ENCODE results near the gene PSMC5. TPM values are rescaled to one million over a fixed set of nuclear protein-coding genes. Genes with fewer than 3 reads are reported as not detected.

PSMC5 gene
- 30.3 and 36.3 TPM in 2 replicates for total RNA-seq

DNA sequence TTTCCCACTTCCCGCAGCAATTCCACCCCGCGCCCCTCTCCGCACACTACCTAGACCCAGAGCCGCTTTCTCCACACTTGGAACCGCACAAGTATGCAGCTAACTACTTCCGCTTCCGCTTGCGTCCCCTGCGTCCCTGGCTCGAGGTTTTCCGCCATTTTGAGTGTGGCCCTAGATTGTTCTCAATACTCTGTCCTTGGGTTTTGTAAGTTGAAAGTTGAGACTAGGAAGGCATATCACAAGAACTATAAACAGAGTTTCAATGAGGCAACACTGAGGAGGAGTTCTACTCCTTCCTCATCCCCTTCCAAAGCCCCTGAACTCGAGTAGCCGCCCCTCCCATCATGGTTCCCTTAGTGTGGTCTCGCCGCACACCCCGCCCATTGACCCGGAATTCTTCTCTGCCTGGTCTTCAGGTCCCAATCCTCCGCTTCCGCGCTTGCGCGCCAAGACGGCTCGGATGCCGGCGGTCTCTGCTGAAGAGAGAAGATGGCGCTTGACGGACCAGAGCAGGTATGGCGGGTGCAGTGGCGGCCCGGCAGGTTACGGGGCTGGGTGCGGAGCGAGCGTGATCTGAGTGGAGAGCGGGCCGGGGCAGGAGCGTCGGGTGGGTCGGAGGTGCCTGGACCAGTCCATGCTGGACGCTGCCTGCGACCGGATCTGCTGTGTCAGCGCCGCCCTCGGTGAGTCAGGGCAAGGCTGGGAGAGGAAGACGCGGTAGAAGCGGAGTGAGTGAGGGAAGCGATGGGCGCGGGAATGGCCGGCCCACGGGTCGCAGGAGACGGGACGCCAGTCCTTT is at the start of gene PSMC5, which contains the start of gene FTSJ3:
TSS of gene PSMC5 (plus strand) at position 430 of the 799 bp plus-strand sequence. CDS start at position 490, 60 bp downstream.
TSS of gene FTSJ3 (minus strand) at position 662 of the 799 bp plus-strand sequence. CDS start 761 bp downstream, outside the sequence.

DNA sequence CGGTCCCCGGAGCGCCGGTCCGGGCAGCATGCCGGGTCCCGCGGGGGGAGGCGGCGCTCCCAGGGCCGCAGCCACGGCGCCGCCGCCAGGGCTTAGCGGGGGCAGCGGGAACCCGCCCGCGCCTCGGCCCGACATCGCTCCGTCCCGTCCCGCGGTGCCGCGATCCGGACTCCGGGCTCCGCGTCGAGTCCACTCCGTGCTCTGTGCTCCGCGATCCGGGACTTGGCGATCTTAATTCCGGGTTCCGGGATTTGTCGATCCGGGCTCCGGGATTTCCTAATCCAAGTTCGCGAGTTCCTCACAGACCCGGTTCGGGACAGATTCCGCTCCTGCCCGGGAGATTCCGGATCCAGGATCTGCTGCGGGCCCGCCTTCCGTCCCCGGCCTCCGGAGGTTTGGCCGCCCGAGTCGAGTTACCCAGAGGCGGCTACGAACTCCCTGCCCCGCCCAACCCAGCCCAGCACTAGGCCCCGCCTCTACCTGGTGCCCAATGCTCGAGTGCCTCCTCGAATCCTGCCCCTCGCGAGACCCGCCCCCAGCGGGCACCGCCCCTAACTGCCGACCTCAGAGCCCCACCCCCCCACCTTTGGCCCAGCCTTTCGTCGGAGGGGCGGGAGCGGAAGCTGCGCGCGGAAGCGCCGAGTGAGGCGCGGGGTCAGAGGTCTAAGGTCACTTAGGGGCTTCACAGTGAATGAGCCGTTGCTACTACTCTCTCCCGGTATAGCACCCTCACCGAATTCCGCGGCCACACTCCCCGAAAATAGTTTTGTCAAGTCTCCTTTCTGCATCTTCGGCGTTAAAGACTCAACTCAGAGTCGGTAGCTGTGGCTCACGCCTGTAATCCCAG is 15.5 kb downstream of the PSMC5 start, which contains the start of gene SMARCD2:
TSS of gene SMARCD2 (minus strand) at position 146 of the 847 bp plus-strand sequence. CDS start at position 135, 11 bp downstream.

GRCh38 chr17:63873577-63873976 is 46.3 kb downstream of the PSMC5 start, which contains the start of gene CSH2:
Gene CSH2, minus strand, starts transcription at chr17:63873677. Its CDS starts 63 bp downstream, at chr17:63873614.

Other genes with a start within 250 kb of the PSMC5 start
- 19.0 and 22.1 TPM in 2 replicates for gene TACO1, start 226.5 kb upstream of the PSMC5 start, total RNA-seq
- gene MAP3K3, start 205.0 kb upstream of the PSMC5 start, total RNA-seq = 42.9 and 45.9 TPM in 2 replicates
- 6.8 and 10.5 TPM in 2 replicates for gene LIMD2, start 127.3 kb upstream of the PSMC5 start, total RNA-seq
- 23.9 and 29.4 TPM in 2 replicates for gene STRADA, start 85.6 kb upstream of the PSMC5 start, total RNA-seq
- gene CCDC47, start 53.8 kb upstream of the PSMC5 start, total RNA-seq = 47.6 and 51.0 TPM in 2 replicates
- gene DDX42, start 53.3 kb upstream of the PSMC5 start, total RNA-seq = 66.4 and 72.7 TPM in 2 replicates
- 29.5 and 44.5 TPM in 2 replicates for gene FTSJ3, start 232 bp downstream of the PSMC5 start, total RNA-seq
- gene SMARCD2, start 15.3 kb downstream of the PSMC5 start, total RNA-seq = 92.8 and 99.9 TPM in 2 replicates
- gene CSH2, start 46.2 kb downstream of the PSMC5 start, total RNA-seq = not detected in 2 replicates
- gene GH2, start 54.5 kb downstream of the PSMC5 start, total RNA-seq = not detected in 2 replicates
- not detected in 2 replicates for gene CSH1, start 69.1 kb downstream of the PSMC5 start, total RNA-seq
- not detected in 2 replicates for gene CSHL1, start 83.8 kb downstream of the PSMC5 start, total RNA-seq
- not detected in 2 replicates for gene GH1, start 91.4 kb downstream of the PSMC5 start, total RNA-seq
- 0.16 and 0.24 TPM in 2 replicates for gene CD79B, start 104.9 kb downstream of the PSMC5 start, total RNA-seq
- gene SCN4A, start 145.5 kb downstream of the PSMC5 start, total RNA-seq = under 0.01 TPM in 1 of 2 replicates, not detected in the other
- gene PRR29, start 170.9 kb downstream of the PSMC5 start, total RNA-seq = under 0.01 TPM in 1 of 2 replicates, not detected in the other
- gene ICAM2, start 193.2 kb downstream of the PSMC5 start, total RNA-seq = 0.73 and 1.5 TPM in 2 replicates